Fibroblast of gingiva (primary cell): ENCODE data around the gene TMPRSS13.

ENCODE experiments used
- DNase-seq: peaks from one replicate; pipeline ENCODE4 v3.0.0-alpha.2; 2011; ENCODE audit warnings: low read depth

Gene TMPRSS13

GRCh38 chr11:117913736-117914397, 15.3 kb downstream of the TMPRSS13 start:
- DNase-seq: no peak

DNA sequence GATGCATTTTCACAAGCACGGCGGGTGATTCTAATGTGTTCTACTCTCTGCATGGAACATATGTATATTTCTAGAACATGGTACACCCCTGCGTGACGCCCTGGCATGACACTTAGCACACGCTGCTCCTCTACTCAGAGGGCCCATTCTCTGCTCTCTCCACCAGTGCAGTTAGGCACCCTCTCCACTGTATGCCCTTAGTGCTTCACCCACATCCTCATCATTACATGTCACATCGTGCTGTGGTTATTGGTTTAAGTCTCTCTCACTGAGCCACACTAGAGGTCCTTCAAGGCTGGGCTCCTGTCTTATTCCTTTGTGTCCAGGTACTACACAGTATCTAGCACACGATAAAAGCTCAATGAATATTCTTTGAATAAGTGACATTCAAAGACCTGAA, 16.7 kb downstream of the TMPRSS13 start:
- no peak for DNase-seq

DNA sequence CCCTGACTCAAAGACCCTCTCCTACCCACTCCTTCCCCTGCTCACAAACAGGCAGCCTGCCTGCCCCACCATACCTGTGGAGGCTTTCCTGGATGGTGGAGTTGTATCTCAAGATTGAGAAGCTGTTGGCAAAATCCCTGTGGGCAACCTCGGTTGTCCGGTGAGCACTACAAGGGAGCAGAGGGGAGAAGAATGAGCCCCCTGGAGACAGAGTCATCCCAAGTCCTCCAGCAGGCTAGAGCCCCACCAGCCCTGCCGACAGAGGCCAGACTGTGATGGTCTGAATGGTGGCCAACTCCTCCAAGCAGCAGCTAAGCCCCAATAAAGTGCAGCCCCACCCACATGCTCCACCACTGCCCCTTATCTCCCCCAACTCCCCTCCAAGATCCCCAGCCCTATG, 17.5 kb downstream of the TMPRSS13 start:
- no peak for DNase-seq

DNA sequence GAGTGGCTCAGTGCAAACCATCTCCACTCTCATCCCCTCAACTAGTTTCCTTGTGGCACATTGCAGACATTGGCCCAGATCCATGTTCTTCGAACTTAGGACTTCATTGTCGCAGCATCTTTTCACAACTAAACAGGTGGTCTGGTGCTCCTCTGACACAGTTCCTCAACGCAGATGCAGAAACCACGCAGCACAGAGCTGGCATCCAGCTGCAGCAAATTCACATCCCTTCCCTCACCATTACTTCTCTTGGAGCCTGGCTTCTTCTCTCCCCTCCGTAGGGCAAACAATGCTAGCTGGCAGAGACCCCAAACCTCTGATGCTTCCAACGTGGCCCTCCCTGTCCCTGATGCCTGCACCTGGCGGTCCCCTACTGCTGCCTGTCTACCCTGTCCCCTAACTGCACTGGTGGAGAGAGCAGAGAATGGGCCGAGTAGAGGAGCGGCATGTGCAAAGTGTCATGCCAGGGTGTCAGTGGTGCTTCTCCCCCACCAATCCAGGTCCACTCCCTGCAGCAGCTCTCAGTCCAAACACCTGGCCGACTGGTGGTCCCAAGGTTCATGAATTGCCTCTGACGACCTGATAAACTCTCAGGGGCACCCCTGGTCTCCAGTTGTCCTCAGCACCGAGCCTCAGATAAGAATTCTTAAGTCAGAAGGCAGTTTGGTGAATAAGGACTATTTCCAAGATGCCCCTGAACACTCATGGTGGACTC, 18.1 kb downstream of the TMPRSS13 start:
- no peak for DNase-seq

- DNase-seq: no peak
Observed at GRCh38 chr11:117910525-117910924, 18.7 kb downstream of the TMPRSS13 start.

GRCh38 chr11:117909611-117910382, 19.4 kb downstream of the TMPRSS13 start:
- DNase-seq: no peak

DNA sequence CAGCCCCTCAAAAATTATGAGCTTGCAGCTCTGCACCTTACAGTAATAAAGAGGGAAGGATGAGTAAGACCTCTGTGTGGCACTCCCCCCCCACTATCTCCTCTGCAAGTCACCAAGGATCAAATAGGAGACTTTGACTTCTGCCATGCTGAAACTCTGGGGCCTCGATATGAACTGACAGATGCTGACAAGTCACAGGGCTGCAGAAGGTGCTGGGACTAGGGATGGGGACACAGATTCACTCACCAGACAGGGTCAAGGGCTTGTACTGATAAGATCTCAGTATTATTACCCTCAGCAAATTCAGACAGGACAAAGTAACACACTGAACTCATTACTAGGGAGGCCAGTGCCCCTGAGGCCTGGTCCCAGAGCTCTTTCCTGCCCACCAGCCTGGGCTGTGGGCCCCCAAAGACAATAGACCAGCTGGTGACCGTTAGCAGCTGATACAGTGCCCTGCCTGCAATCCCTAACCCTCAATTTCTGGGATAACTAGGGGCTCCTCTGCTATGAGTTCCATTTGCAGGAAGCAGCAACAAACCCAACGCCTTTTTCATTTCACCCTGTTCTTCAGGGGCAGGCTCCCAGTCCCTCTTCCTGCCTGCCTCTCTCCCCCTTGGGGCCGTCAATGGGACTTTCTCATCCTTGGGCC, 20.1 kb downstream of the TMPRSS13 start:
- no peak for DNase-seq

DNA sequence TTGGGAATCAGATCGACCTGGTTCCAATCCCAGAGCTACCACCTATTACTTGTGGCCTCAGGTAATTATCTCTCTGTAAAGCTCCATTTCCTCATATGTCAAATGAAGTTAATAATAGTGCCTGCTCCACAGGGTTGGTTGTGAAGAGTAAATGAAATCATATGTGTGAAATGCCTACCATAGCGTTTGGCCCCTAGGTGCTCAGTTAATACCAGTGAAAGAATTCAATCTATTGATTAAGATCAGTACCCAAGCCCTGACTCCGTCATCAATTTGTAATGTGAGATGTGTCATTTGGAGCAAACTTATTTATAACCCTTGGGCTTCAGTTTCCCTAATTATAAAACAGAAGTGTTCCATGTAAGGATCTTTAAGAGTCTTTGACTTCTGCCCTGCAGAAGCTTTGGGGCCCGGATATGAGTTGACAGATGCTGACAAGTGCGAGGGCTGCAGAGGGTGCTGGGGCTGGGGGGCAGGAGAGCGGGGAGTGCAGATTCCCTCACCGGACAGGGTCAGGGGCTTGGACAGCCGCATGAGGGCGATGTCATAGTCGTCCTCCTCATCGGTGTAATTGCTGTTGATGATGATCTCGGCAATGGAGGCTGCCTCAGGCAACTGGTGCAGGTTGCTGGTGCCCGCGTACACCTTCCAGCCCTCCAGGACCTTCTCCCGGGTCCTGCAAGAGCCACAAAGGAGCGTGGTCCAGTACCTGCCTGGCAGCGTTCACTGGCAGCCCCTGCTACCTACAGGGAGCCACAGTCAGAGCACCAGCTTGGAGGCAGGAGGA, 20.9 kb downstream of the TMPRSS13 start:
- no peak for DNase-seq

- peak; percentile 83 for DNase-seq
Observed at GRCh38 chr11:117907276-117908108, 21.7 kb downstream of the TMPRSS13 start.

DNA sequence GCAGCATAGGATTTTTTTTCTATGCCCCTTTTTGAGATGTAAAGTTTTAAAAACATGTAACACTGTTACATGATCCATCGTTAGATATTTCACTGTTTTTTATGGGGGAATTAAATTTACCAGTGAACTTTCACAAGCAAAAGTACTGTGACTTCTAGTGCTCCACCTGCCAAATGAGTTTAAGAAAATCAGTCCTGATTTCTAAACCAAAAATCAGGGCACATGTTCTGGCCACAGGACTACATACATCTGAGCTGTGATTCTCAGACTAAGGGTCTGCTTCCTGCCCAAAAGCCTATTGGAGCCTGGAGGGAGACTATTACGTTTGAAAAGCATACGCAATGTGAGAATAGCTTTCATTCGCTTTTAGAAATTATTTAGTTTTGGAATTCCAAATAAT, 22.5 kb downstream of the TMPRSS13 start:
- no peak for DNase-seq

- no peak for DNase-seq
Observed at GRCh38 chr11:117906126-117906525, 23.1 kb downstream of the TMPRSS13 start.

DNA sequence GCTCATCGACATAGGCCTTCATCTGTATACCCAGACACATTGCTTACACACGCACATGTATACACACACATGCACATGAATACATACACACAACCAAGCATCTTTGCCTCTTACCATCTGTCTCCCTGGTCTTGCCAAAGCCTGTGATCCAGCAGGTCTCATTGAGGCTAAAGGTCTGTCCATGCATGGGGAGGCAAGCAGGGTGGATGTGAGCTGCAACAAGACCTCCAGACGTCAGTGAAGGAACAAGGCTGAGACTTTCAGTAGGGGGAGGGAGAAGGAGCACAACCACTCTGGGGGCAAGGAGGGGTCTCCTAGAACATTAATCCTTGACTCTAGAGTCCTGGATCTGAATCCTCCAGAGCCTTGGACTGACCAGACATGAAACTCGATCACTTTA, 23.7 kb downstream of the TMPRSS13 start:
- no peak for DNase-seq

- DNase-seq: no peak
Observed at GRCh38 chr11:117903505-117904382, 25.5 kb downstream of the TMPRSS13 start.

DNA sequence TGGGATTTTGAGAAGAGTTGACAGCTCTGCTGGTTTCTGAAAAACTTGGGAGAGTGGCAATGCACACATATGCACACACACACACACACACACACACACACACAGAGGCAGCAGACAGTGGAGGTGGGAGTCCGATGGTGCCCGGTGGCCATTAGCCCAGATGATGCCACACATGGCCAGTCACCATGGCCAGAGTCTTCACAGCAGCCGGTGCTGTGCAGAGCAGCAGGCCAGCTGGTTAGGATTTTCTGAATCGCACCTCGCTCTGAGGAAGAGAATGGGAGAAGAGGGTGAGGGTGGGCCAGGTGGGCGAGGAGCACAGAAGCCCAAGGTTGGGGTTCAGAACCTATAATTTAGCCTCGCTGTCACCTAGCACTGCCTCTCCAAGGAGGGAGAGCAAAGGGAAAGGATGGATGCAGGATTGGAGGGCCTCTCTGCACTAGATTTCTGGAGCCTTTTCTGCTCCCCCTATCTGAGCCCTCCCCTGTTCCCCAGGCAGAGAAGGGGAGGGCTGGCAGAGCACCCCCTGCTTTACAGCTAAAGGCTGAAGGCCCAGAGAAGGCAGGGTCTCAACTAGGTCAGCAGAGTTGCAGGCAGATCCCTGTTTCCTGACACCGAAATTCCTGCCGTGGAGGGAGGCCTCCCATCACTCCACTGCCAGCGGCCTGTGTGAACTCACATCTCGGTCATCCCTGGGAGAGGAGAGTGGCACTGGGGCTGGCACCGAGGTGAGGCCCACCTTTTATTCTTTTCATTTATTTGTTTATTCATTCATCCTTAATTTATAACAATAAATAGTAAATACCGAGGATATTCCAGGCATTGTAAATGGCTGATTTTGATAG, 27.0 kb downstream of the TMPRSS13 start:
- no peak for DNase-seq

- no peak for DNase-seq
Observed at GRCh38 chr11:117901601-117902000, 27.6 kb downstream of the TMPRSS13 start.

DNA sequence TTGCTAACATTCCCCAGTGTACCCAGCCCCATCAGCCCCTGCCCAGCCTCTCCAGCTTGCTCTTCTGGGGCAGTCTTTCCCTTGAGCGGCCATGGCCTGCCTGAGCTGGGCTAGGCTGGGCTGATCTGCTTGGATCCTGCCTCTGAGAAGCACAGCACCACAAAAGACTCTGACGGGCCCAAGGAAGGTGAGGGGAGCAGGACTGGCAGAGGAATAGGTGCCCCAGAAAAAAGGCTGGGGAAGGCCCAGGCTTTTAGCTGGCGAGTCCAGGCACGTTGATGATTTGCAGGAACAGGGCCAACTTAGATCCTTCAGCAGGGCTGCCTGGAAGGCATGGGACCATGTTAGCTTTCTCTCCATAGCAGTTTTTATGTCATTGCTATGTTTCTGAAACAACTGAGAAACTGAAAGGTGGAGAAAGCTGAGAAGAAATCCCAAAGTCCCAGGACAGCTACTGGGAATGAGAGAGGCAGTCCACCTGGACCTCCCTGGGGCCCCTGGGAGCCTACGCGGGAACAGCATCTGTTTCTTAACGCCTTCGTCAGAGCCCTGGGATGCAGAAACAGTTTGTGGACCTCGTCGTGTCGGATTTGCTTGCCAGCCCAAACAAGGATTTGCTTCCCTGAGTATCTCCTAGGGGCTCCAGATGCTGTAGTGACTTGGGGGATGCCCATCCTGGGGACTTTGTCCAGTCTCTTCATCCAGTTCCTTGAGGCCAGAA, 28.3 kb downstream of the TMPRSS13 start:
- no peak for DNase-seq

GRCh38 chr11:117900121-117900648, 29.0 kb downstream of the TMPRSS13 start:
- DNase-seq: no peak

GRCh38 chr11:117898059-117898458, 31.1 kb downstream of the TMPRSS13 start:
- no peak for DNase-seq
